CD4-positive, alpha-beta T cell (primary cell): ENCODE measurements around the gene RAB44. TPM values are rescaled to one million over a fixed set of nuclear protein-coding genes. Genes with fewer than 3 reads are reported as not detected.

ENCODE experiments used
- ATAC-seq: fragments of 200-7000 bp; cut with Tn5 transposase; one replicate; pipeline ENCODE4 v1.10.0; 2022; ENCODE audit warnings: mild to moderate bottlenecking; ENCODE audit not compliant: poor library complexity
- CTCF ChIA-PET: fragments of 350-600 bp; sonication (Branson Sonifier 250); formaldehyde crosslinking; loops from one replicate; lab custom pipeline; 2021; ENCODE audit warnings: antibody characterized with exemption, inconsistent platforms; lab: Charles Lee
- POLR2A ChIA-PET: fragments of 350-600 bp; sonication (Branson Sonifier 250); formaldehyde crosslinking; loops from one replicate; lab custom pipeline; 2021; ENCODE audit warnings: antibody characterized with exemption, inconsistent platforms; lab: Charles Lee
- DNase-seq, 14 experiments: peaks; one replicate each; pipeline ENCODE4 v3.0.0-alpha.2; 2013 to 2020; ENCODE audit warnings: mixed read lengths in 2 of 14
- H3K27ac ChIP-seq, 2 donors: one replicate each; pipeline versions ENCODE4 v1.5.1 to v1.7.0; 2013; ENCODE audit warnings: low read length in 2 of 2, low read depth in 1 of 2, mild to moderate bottlenecking in 1 of 2
- H3K27me3 ChIP-seq, 2 experiments: 1 replicate in 1 of 2; 2 replicates in 1 of 2; pipeline versions ENCODE4 v1.6.1 to v1.7.0; 2013; ENCODE audit warnings: low read length in 2 of 2, control low read depth in 1 of 2, mild to moderate bottlenecking in 1 of 2, moderate library complexity in 1 of 2; ENCODE audit not compliant: insufficient read depth in 2 of 2, control insufficient read depth in 1 of 2
- H3K36me3 ChIP-seq: one replicate; pipeline ENCODE4 v1.6.1; 2013; ENCODE audit warnings: low read length, control low read depth; ENCODE audit not compliant: insufficient read depth
- H3K4me1 ChIP-seq: one replicate; pipeline ENCODE4 v1.6.1; 2013; ENCODE audit warnings: low read length, control low read depth; ENCODE audit not compliant: insufficient read depth
- H3K4me3 ChIP-seq: one replicate; pipeline ENCODE4 v1.5.1; 2013; ENCODE audit warnings: mild to moderate bottlenecking, low read length, moderate library complexity
- H3K9me3 ChIP-seq, 2 experiments: 1 replicate in 1 of 2; 2 replicates in 1 of 2; pipeline versions ENCODE4 v1.6.1 to v1.7.0; 2013; ENCODE audit warnings: low read length in 2 of 2, mild to moderate bottlenecking in 2 of 2, control low read depth in 1 of 2, moderate library complexity in 1 of 2; ENCODE audit not compliant: control insufficient read depth in 1 of 2, insufficient read depth in 1 of 2
- H3K27ac Mint-ChIP-seq: one replicate; pipeline ENCODE4 v1.8.0; 2020; ENCODE audit warnings: mixed read lengths
- H3K27me3 Mint-ChIP-seq: one replicate; pipeline ENCODE4 v1.8.0; 2021; ENCODE audit warnings: mixed read lengths
- H3K36me3 Mint-ChIP-seq: one replicate; pipeline ENCODE4 v1.8.0; 2021; ENCODE audit warnings: low read depth, mixed read lengths
- H3K4me1 Mint-ChIP-seq: one replicate; pipeline ENCODE4 v1.8.0; 2021; ENCODE audit warnings: low read depth, mixed read lengths
- H3K4me3 Mint-ChIP-seq: one replicate; pipeline ENCODE4 v1.8.0; 2020; ENCODE audit warnings: mild to moderate bottlenecking, mixed read lengths
- H3K9me3 Mint-ChIP-seq: one replicate; pipeline ENCODE4 v1.8.0; 2020; ENCODE audit warnings: mixed read lengths
- CTCF ChIP-seq: fragments of 200-600 bp; IDR thresholded peaks from one replicate; pipeline ENCODE4 v1.8.0; 2022; ENCODE audit warnings: antibody characterized with exemption, mild to moderate bottlenecking
- intact Hi-C, 2 experiments: fragments of 100-400 bp; cut with DNase I in 1 of 2; cut with micrococcal nuclease in 1 of 2; formaldehyde crosslinking; loops; one replicate each; pipeline versions ENCODE4 v1.15.1 to v1.9.0; 2023 to 2025; cut with DNase I, micrococcal nuclease
- total RNA-seq, 174 experiments: library from RNA in 2 of 174; stranded (reverse) in 2 of 174; gene quantifications; one replicate each; pipeline ENCODE4 v1.2.3 and lab custom pipeline; 2021 to 2026

RAB44 gene
- total RNA-seq, 2 experiments from 2014 or later: 0.22 TPM

GRCh38 chr6:36724514-36725390 is 27.1 kb downstream of the RAB44 start:
- no peak overlapping the region for H3K4me3 ChIP-seq
- no peaks in the 10 kb centered on the region for H3K27me3 ChIP-seq
- H3K36me3 ChIP-seq: no peaks in the 10 kb centered on the region
- no peaks in the 10 kb centered on the region for H3K9me3 ChIP-seq
- ATAC-seq (no peak), DNase-seq (peak in 10 of 14 experiments; percentile 10 to 67 (median 38))
- peaks cover 15% of the 10 kb centered on the region for H3K4me1 ChIP-seq
- no peaks in the 10 kb centered on the region for H3K36me3 Mint-ChIP-seq
- ChIA-PET POLR2A (no interaction called here), CTCF (interaction anchor here (0.9 to 1.3 kb wide), 3 partner anchors 31 to 213 kb away, joined by 3 to 5 read pairs (median 3); no protein-coding TSS in a partner anchor)
- no peak for TF ChIP-seq CTCF
- no peak overlapping the region for H3K27ac Mint-ChIP-seq
- intact Hi-C loops: no loop called here
- H3K27ac ChIP-seq: no peak overlapping the region
- H3K4me3 Mint-ChIP-seq: no peak overlapping the region
- H3K4me1 Mint-ChIP-seq: peaks cover 15% of the 10 kb centered on the region
- no peaks in the 10 kb centered on the region for H3K9me3 Mint-ChIP-seq
- no peaks in the 10 kb centered on the region for H3K27me3 Mint-ChIP-seq

DNA sequence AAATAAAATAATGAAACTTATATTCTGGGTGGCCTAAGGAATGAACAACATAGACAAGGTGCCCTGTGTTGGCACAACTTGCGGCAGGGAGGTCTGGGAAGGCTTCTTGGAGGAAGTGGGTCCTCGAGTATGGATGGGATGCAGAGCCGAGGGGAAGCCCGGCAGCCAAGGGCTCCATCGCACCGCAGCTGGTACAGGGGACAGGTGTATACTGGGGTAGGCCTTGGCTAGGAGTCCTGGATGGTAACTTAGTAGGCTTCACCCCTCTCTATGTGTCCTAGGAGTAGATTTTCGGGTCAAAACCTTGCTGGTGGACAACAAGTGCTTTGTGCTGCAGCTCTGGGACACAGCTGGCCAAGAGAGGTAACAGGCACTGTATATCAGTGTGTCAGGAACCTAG is 28.0 kb downstream of the RAB44 start:
- H3K9me3 ChIP-seq: no peaks in the 10 kb centered on the region
- H3K36me3 ChIP-seq: no peaks in the 10 kb centered on the region
- Mint-ChIP-seq H3K4me1 (peaks cover 15% of the 10 kb centered on the region), H3K4me3 (no peak overlapping the region), H3K27ac (no peak overlapping the region), H3K9me3 (no peaks in the 10 kb centered on the region), H3K27me3 (no peaks in the 10 kb centered on the region), H3K36me3 (no peaks in the 10 kb centered on the region)
- DNase-seq (no peak), ATAC-seq (no peak)
- H3K4me3 ChIP-seq: no peak overlapping the region
- no peak overlapping the region for H3K27ac ChIP-seq
- POLR2A ChIA-PET: no interaction called here
- no peaks in the 10 kb centered on the region for H3K27me3 ChIP-seq
- H3K4me1 ChIP-seq: peaks cover 15% of the 10 kb centered on the region
- CTCF ChIA-PET: no interaction called here
- TF ChIP-seq CTCF: no peak
- intact Hi-C loops: no loop called here

DNA sequence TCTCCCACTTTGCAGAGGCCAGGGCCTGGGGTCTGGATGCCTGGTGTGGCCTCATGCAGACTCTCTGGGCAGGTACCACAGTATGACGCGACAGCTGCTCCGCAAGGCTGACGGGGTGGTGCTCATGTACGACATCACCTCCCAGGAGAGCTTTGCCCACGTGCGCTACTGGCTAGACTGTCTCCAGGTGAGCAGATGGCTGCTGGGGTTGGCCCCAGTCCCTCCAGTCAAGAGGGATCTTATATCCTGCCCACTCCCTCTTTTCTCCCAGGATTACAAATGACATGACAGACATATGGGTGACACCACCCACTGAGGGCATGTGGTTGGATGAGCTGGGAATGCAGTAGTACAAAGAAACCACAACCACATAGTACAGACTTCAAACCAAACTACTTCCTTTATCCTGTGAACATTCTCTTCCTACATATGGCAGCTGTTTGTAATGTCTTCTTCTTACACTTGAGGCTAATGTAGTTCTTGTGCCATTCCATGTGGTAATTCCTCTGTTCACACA is 29.9 kb downstream of the RAB44 start:
- H3K36me3 Mint-ChIP-seq: no peaks in the 10 kb centered on the region
- DNase-seq: peak in 4 of 14 experiments; percentile 10 to 42 (median 21)
- H3K4me3 ChIP-seq: no peak overlapping the region
- ChIA-PET CTCF (interaction anchor here (0.5 kb wide), 1 partner anchor 290 kb away, joined by 3 read pairs; no protein-coding TSS in a partner anchor), POLR2A (no interaction called here)
- TF ChIP-seq CTCF: no peak
- no peaks in the 10 kb centered on the region for H3K27me3 ChIP-seq
- H3K27ac Mint-ChIP-seq: no peak overlapping the region
- H3K27me3 Mint-ChIP-seq: no peaks in the 10 kb centered on the region
- no peaks in the 10 kb centered on the region for H3K9me3 ChIP-seq
- peaks cover 15% of the 10 kb centered on the region for H3K4me1 ChIP-seq
- intact Hi-C loops: no loop called here
- H3K4me3 Mint-ChIP-seq: no peak overlapping the region
- no peak overlapping the region for H3K27ac ChIP-seq
- H3K4me1 Mint-ChIP-seq: peaks cover 15% of the 10 kb centered on the region
- no peaks in the 10 kb centered on the region for H3K9me3 Mint-ChIP-seq
- no peak for ATAC-seq
- no peaks in the 10 kb centered on the region for H3K36me3 ChIP-seq
